GM12878 (cell line): ENCODE data around the gene TRAF7. TPM values are rescaled to one million over a fixed set of nuclear protein-coding genes. Genes with fewer than 3 reads are reported as not detected.

Experiments
- ATAC-seq: fragments of 200-7000 bp; cut with Tn5 transposase; 3 replicates; pipeline ENCODE4 v1.9.1; 2020; ENCODE audit warnings: mild to moderate bottlenecking, moderate library complexity
- BruUV-seq: library from RNA; stranded (reverse); fragments of 400-500 nt; replicated peaks from 2 replicates; lab custom pipeline; 2021; lab: Mats Ljungman, UMichigan
- CTCF ChIA-PET: fragments of 300-600 bp; sonication (Branson Sonifier 250); formaldehyde crosslinking; extraction: SDS; loops from one replicate; lab custom pipeline; 2021; ENCODE audit warnings: inconsistent platforms; lab: Yijun Ruan, JAX
- POLR2A ChIA-PET: fragments of 350-600 bp; formaldehyde crosslinking; extraction: SDS; loops from one replicate; lab custom pipeline; 2021; ENCODE audit warnings: inconsistent platforms; lab: Charles Lee
- RAD21 ChIA-PET: fragments of 300-600 bp; sonication (Branson Sonifier 250); formaldehyde crosslinking; loops from one replicate; lab custom pipeline; 2023; ENCODE audit warnings: antibody characterized with exemption; ENCODE audit not compliant: unreplicated experiment; lab: Charles Lee
- SMC1A ChIA-PET: fragments of 300-600 bp; sonication (Branson Sonifier 250); formaldehyde crosslinking; loops from one replicate; lab custom pipeline; 2023; ENCODE audit not compliant: unreplicated experiment, uncharacterized antibody; lab: Charles Lee
- DNase-seq: peaks from one replicate; pipeline ENCODE4 v3.0.0-alpha.2; 2011; ENCODE audit warnings: low read depth, low spot score
- FAIRE-seq: peaks from 3 replicates; lab custom pipeline; 2011; peaks lifted over from hg19 to GRCh38; lab: Jason Lieb, UNC
- H2AFZ ChIP-seq: 2 replicates; pipeline ENCODE4 v1.6.0; 2011; ENCODE audit warnings: low read depth, low read length, control low read depth; ENCODE audit not compliant: control insufficient read depth
- H3K27ac ChIP-seq: 2 replicates; pipeline ENCODE4 v1.5.1; 2011; ENCODE audit warnings: control low read depth; ENCODE audit not compliant: control insufficient read depth, insufficient read depth
- H3K27me3 ChIP-seq, 2 experiments: replicated peaks in 1 of 2; 2 replicates each; pipeline versions ENCODE4 v1.6.0 to v1.6.1; 2011; ENCODE audit warnings: low read length in 1 of 2; ENCODE audit not compliant: control insufficient read depth in 2 of 2, insufficient read depth in 2 of 2
- H3K36me3 ChIP-seq, 2 experiments: 2 replicates each; pipeline ENCODE4 v1.5.1; 2011; ENCODE audit warnings: low read length in 1 of 2; ENCODE audit not compliant: control insufficient read depth in 2 of 2, insufficient read depth in 2 of 2
- H3K4me1 ChIP-seq: 2 replicates; pipeline ENCODE4 v1.6.1; 2011; ENCODE audit warnings: mild to moderate bottlenecking, low read length, moderate library complexity, mixed read lengths; ENCODE audit not compliant: control insufficient read depth, insufficient read depth
- H3K4me2 ChIP-seq: 2 replicates; pipeline ENCODE4 v1.6.0; 2011; ENCODE audit warnings: control low read depth; ENCODE audit not compliant: control insufficient read depth, insufficient read depth
- H3K4me3 ChIP-seq: fragments of 200-600 bp; sonication (generic); 2 replicates; pipeline ENCODE4 v1.5.1; 2016
- H3K79me2 ChIP-seq: 2 replicates; pipeline ENCODE4 v1.6.0; 2011; ENCODE audit warnings: low read length; ENCODE audit not compliant: control insufficient read depth, insufficient read depth
- H3K9ac ChIP-seq: 2 replicates; pipeline ENCODE4 v1.8.0; 2011; ENCODE audit warnings: low read length, control low read depth, mixed read lengths; ENCODE audit not compliant: control insufficient read depth, insufficient read depth
- H3K9me3 ChIP-seq: replicated peaks from 3 replicates; pipeline ENCODE4 v1.5.1; 2011; ENCODE audit warnings: mild to moderate bottlenecking, low read length; ENCODE audit not compliant: control insufficient read depth, insufficient read depth
- H4K20me1 ChIP-seq: 2 replicates; pipeline ENCODE4 v1.6.0; 2011; ENCODE audit not compliant: control insufficient read depth, insufficient read depth
- CHD4 ChIP-seq: fragments of 200-600 bp; sonication (generic); IDR thresholded peaks from 2 replicates; pipeline ENCODE4 v1.6.1; 2016; ENCODE audit warnings: mild to moderate bottlenecking
- CREB1 ChIP-seq: IDR thresholded peaks from 2 replicates; pipeline ENCODE4 v1.6.1; 2012; ENCODE audit warnings: low read depth, mild to moderate bottlenecking, inconsistent platforms
- HDAC6 ChIP-seq: fragments of 200-600 bp; sonication (generic); IDR thresholded peaks from one replicate; pipeline ENCODE4 v1.8.0; 2017; ENCODE audit warnings: antibody characterized with exemption; ENCODE audit not compliant: unreplicated experiment
- LARP7 ChIP-seq: fragments of 450-650 bp; IDR thresholded peaks from 2 replicates; pipeline ENCODE4 v1.6.1; 2017; ENCODE audit warnings: mild to moderate bottlenecking
- MEF2B ChIP-seq: fragments of 450-650 bp; IDR thresholded peaks from 2 replicates; pipeline ENCODE4 v1.6.1; 2018; ENCODE audit warnings: mild to moderate bottlenecking, moderate library complexity; ENCODE audit not compliant: partially characterized antibody, poor library complexity, severe bottlenecking
- NR2C2 ChIP-seq: IDR thresholded peaks from 2 replicates; pipeline ENCODE4 v1.6.1; 2011; ENCODE audit warnings: borderline replicate concordance, low read depth; ENCODE audit not compliant: control insufficient read depth, insufficient read length
- NRF1 ChIP-seq: conservative IDR thresholded peaks from 2 replicates; pipeline ENCODE4 v1.6.1; 2011; ENCODE audit warnings: mild to moderate bottlenecking, low read depth, low read length, improper control_type of control experiment
- PAX8 ChIP-seq: fragments of 450-650 bp; IDR thresholded peaks from 2 replicates; pipeline ENCODE4 v1.6.1; 2017; ENCODE audit warnings: mild to moderate bottlenecking, moderate library complexity
- SMAD1 ChIP-seq: fragments of 450-650 bp; IDR thresholded peaks from 2 replicates; pipeline ENCODE4 v1.6.1; 2018; ENCODE audit warnings: mild to moderate bottlenecking, low read depth; ENCODE audit not compliant: partially characterized antibody
- TAF1 ChIP-seq: IDR thresholded peaks from 2 replicates; pipeline ENCODE4 v1.6.1; 2011; ENCODE audit warnings: mild to moderate bottlenecking, low read depth, low read length, borderline replicate concordance
- ZNF384 ChIP-seq: IDR thresholded peaks from 2 replicates; pipeline ENCODE4 v1.6.1; 2012; ENCODE audit warnings: low read depth, mild to moderate bottlenecking, low read length, improper control_type of control experiment, borderline replicate concordance
- ZNF592 ChIP-seq: fragments of 450-650 bp; IDR thresholded peaks from 2 replicates; pipeline ENCODE4 v1.6.1; 2017; ENCODE audit warnings: mild to moderate bottlenecking, moderate library complexity
- WGBS: methylation state at CpG from one replicate; pipeline ENCODE4 v1.1.6; 2016; ENCODE audit warnings: low lambda C conversion rate; ENCODE audit not compliant: insufficient replicate concordance, insufficient coverage; ENCODE audit errors: missing lambda C conversion rate; 5-methylcytosine and 5-hydroxymethylcytosine counted together
- in situ Hi-C: fragments of 300-500 bp; cut with MboI; formaldehyde crosslinking; loops from 9 replicates; pipeline ENCODE4 v1.14.3; 2018; ENCODE audit warnings: mixed read lengths
- intact Hi-C: fragments of 100-400 bp; cut with micrococcal nuclease; formaldehyde crosslinking; loops from one replicate; pipeline ENCODE4 v1.14.2; 2022; ENCODE audit not compliant: unreplicated experiment
- polyA plus RNA-seq, 11 experiments: library from polyadenylated mRNA; depleted of rRNA in 4 of 11; unstranded in 6 of 11; stranded (reverse) in 5 of 11; fragments of >200 nt; fragmentation: Nextera tagmentation in 4 of 11; fragmentation: Illumina TruSeq in 1 of 11; extraction: Ambion mirVana in 4 of 11; extraction: Trizol in 1 of 11; gene quantifications; 1 replicate in 1 of 11; 2 replicates in 10 of 11; pipeline versions ENCODE4 v1.2.1 to v1.2.3, GENCODE V29; 2011 to 2016; ENCODE audit warnings: inconsistent platforms in 2 of 11, missing spikeins in 2 of 11, low read depth in 1 of 11
- total RNA-seq, 4 experiments: library from RNA; depleted of rRNA in 3 of 4; stranded (reverse); fragments of >200 nt in 3 of 4; fragmentation: Illumina TruSeq in 1 of 4; extraction: Trizol in 1 of 4; gene quantifications; 2 replicates each; pipeline versions ENCODE4 v1.2.1 to v1.2.3, GENCODE V29; 2013 to 2021

TRAF7 gene
- total and polyA plus RNA-seq, 10 of the 15 experiments (the other 5 are each of a cell fraction or from before 2014, with no cell fraction given), result 0.61 to 87.0 (median 30.0) TPM

- Histone ChIP-seq H2AFZ (no peak overlapping the region), H3K79me2 (no peaks in the 10 kb centered on the region), H3K27me3 (no peaks in the 10 kb centered on the region; a peak in 1 of 4 replicates), H3K36me3 (no peaks in the 10 kb centered on the region), H3K4me1 (no peaks in the 10 kb centered on the region), H4K20me1 (no peaks in the 10 kb centered on the region), H3K9ac (no peak overlapping the region), H3K27ac (no peak overlapping the region), H3K4me3 (no peak overlapping the region), H3K9me3 (no peaks in the 10 kb centered on the region), H3K4me2 (no peak overlapping the region)
- ChIA-PET RAD21 (no interaction called here), CTCF (no interaction called here), POLR2A (no interaction called here), SMC1A (no interaction called here)
- no TSS peak for BruUV-seq
- FAIRE-seq (no peak), DNase-seq (no peak), ATAC-seq (peak; percentile 48; the same call in 2 of the 3 replicates)
- in situ Hi-C loops, result no loop called here
- intact Hi-C loops, result no loop called here
- WGBS, result 37% methylated on average over 24 of the region's 30 CpGs
- TF ChIP-seq NRF1 (no peak), PAX8 (no peak)
Observed at GRCh38 chr16:2183671-2184070, 28.1 kb downstream of the TRAF7 start.

- no peaks in the 10 kb centered on the region for H3K4me1 ChIP-seq
- intact Hi-C loops, result no loop called here
- ChIA-PET SMC1A (no interaction called here), RAD21 (no interaction called here), POLR2A (no interaction called here), CTCF (no interaction called here)
- no peak for DNase-seq
- no peak overlapping the region for H3K9ac ChIP-seq
- no peaks in the 10 kb centered on the region; a peak in 1 of 4 replicates for H3K27me3 ChIP-seq
- in situ Hi-C loops, result no loop called here
- no peak overlapping the region for H2AFZ ChIP-seq
- H3K79me2 ChIP-seq, result no peaks in the 10 kb centered on the region
- no peak for ATAC-seq
- no TSS peak for BruUV-seq
- no peak for FAIRE-seq
- no peaks in the 10 kb centered on the region for H3K36me3 ChIP-seq
- H3K4me3 ChIP-seq, result no peak overlapping the region
- H3K9me3 ChIP-seq, result no peaks in the 10 kb centered on the region
- TF ChIP-seq CREB1, result no peak
- no peak for TF ChIP-seq ZNF592
- no peak for TF ChIP-seq TAF1
- no peak for TF ChIP-seq CHD4
- TF ChIP-seq SMAD1, result no peak
- TF ChIP-seq LARP7, result no peak
- TF ChIP-seq HDAC6, result no peak
- no peak for TF ChIP-seq ZNF384
- TF ChIP-seq MEF2B, result no peak
- no peak for TF ChIP-seq NR2C2
- no peak overlapping the region for H3K4me2 ChIP-seq
- H4K20me1 ChIP-seq, result no peaks in the 10 kb centered on the region
- no peak overlapping the region for H3K27ac ChIP-seq
- 78% methylated on average over 19 of the region's 19 CpGs for WGBS
Observed at GRCh38 chr16:2184346-2184745, 28.8 kb downstream of the TRAF7 start.
